ENCODE measurements around the gene ROR2.

ROR2 gene

GRCh38 chr9:91868732-91869391 is 81.2 kb downstream of the ROR2 start:
- no peak overlapping the region for H3K9ac ChIP-seq (ENCODE audit: low read depth, low read length, poor library complexity, severe bottlenecking)
- TF ChIP-seq CTCF (conservative IDR thresholded peaks at IDR 0.05; ENCODE audit: low read length) (no peak), EZH2phosphoT487 (IDR thresholded peaks at IDR 0.05; ENCODE audit: borderline replicate concordance) (no peak)
- peaks cover 3% of the 10 kb centered on the region for H3K27me3 ChIP-seq (ENCODE audit: insufficient read depth, low read length, poor library complexity, severe bottlenecking)
- H3K9me3 ChIP-seq (ENCODE audit: insufficient read depth, low read depth, low read length) = no peaks in the 10 kb centered on the region
- H3K9me2 ChIP-seq (replicated peaks; ENCODE audit: low read depth, low read length) = no peaks in the 10 kb centered on the region
- no peak overlapping the region for H2AFZ ChIP-seq (ENCODE audit: low read length)
- H3F3A ChIP-seq (ENCODE audit: low read depth) = no peaks in the 10 kb centered on the region
- no peaks in the 10 kb centered on the region for H4K20me1 ChIP-seq (ENCODE audit: insufficient read depth, low read length, poor library complexity, severe bottlenecking)
- no peaks in the 10 kb centered on the region for H3K4me1 ChIP-seq (ENCODE audit: insufficient read depth, low read length, poor library complexity, severe bottlenecking)
- H3K4me2 ChIP-seq (ENCODE audit: low read depth, low read length, poor library complexity, severe bottlenecking) = no peak overlapping the region
- H3K4me3 ChIP-seq (ENCODE audit: low read length, poor library complexity, severe bottlenecking) = no peak overlapping the region
- H3K79me2 ChIP-seq (ENCODE audit: insufficient read depth, low read length) = no peaks in the 10 kb centered on the region
- no peaks in the 10 kb centered on the region for H3K36me3 ChIP-seq (ENCODE audit: insufficient read depth, low read length)

GRCh38 chr9:91867740-91868139 is 82.3 kb downstream of the ROR2 start:
- Histone ChIP-seq H4K20me1 (ENCODE audit: insufficient read depth, low read length, poor library complexity, severe bottlenecking) (no peaks in the 10 kb centered on the region), H3K4me3 (ENCODE audit: low read length, poor library complexity, severe bottlenecking) (no peak overlapping the region), H3K9me3 (ENCODE audit: insufficient read depth, low read depth, low read length) (no peaks in the 10 kb centered on the region), H3K27me3 (ENCODE audit: insufficient read depth, low read length, poor library complexity, severe bottlenecking) (peaks cover 3% of the 10 kb centered on the region), H3K79me2 (ENCODE audit: insufficient read depth, low read length) (no peaks in the 10 kb centered on the region), H3K9ac (ENCODE audit: low read depth, low read length, poor library complexity, severe bottlenecking) (no peak overlapping the region), H2AFZ (ENCODE audit: low read length) (no peak overlapping the region), H3K36me3 (ENCODE audit: insufficient read depth, low read length) (no peaks in the 10 kb centered on the region), H3K9me2 (replicated peaks; ENCODE audit: low read depth, low read length) (no peaks in the 10 kb centered on the region), H3F3A (ENCODE audit: low read depth) (no peaks in the 10 kb centered on the region), H3K4me2 (ENCODE audit: low read depth, low read length, poor library complexity, severe bottlenecking) (no peak overlapping the region), H3K4me1 (ENCODE audit: insufficient read depth, low read length, poor library complexity, severe bottlenecking) (no peaks in the 10 kb centered on the region)
- no peak for TF ChIP-seq EZH2phosphoT487 (IDR thresholded peaks at IDR 0.05; ENCODE audit: borderline replicate concordance)
- no peak for TF ChIP-seq CTCF (conservative IDR thresholded peaks at IDR 0.05; ENCODE audit: low read length)

GRCh38 chr9:91865041-91865440 is 85.0 kb downstream of the ROR2 start:
- Histone ChIP-seq H3K79me2 (ENCODE audit: insufficient read depth, low read length) (no peaks in the 10 kb centered on the region), H3F3A (ENCODE audit: low read depth) (no peaks in the 10 kb centered on the region), H2AFZ (ENCODE audit: low read length) (no peak overlapping the region), H3K4me1 (ENCODE audit: insufficient read depth, low read length, poor library complexity, severe bottlenecking) (no peaks in the 10 kb centered on the region), H3K9me3 (ENCODE audit: insufficient read depth, low read depth, low read length) (no peaks in the 10 kb centered on the region), H3K9me2 (replicated peaks; ENCODE audit: low read depth, low read length) (no peaks in the 10 kb centered on the region), H3K4me2 (ENCODE audit: low read depth, low read length, poor library complexity, severe bottlenecking) (no peak overlapping the region), H3K9ac (ENCODE audit: low read depth, low read length, poor library complexity, severe bottlenecking) (no peak overlapping the region), H3K36me3 (ENCODE audit: insufficient read depth, low read length) (no peaks in the 10 kb centered on the region), H4K20me1 (ENCODE audit: insufficient read depth, low read length, poor library complexity, severe bottlenecking) (no peaks in the 10 kb centered on the region), H3K27me3 (ENCODE audit: insufficient read depth, low read length, poor library complexity, severe bottlenecking) (no peaks in the 10 kb centered on the region), H3K4me3 (ENCODE audit: low read length, poor library complexity, severe bottlenecking) (no peak overlapping the region)
- no peak for TF ChIP-seq CTCF (conservative IDR thresholded peaks at IDR 0.05; ENCODE audit: low read length)
- TF ChIP-seq EZH2phosphoT487 (IDR thresholded peaks at IDR 0.05; ENCODE audit: borderline replicate concordance) = no peak
